ENCODE measurements around the gene WIPF2. TPM values are rescaled to one million over a fixed set of nuclear protein-coding genes. Genes with fewer than 3 reads are reported as not detected.

WIPF2 gene
- total and polyA plus RNA-seq, 2 experiments from 2014 or later: 9.2 TPM

DNA sequence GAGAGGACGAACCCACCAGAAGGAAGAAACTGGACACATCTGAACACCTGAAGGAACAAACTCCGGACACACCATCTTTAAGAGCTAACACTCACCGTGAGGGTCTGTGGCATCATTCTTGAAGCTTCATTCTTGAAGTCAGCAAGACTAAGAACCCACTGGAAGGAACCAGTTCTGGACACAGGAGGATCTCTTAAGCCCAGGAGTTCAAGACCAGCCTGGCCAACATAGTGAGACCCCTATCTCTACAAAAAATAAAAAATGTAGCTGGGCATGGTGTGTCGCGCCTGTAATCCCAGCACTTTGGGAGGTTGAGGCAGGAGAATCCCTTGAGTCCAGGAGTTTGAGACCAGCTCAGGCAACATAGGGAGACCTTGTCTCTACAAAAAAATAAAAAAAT, 20.5 kb upstream of the WIPF2 start:
- H3K79me2 ChIP-seq (replicated peaks; ENCODE audit: insufficient read depth): no peaks in the 10 kb centered on the region
- no peak overlapping the region for H3K4me3 ChIP-seq
- H2AFZ ChIP-seq: no peak overlapping the region
- no peaks in the 10 kb centered on the region for H3K4me1 ChIP-seq (ENCODE audit: insufficient read depth)
- no peaks in the 10 kb centered on the region for H4K20me1 ChIP-seq (replicated peaks; ENCODE audit: insufficient read depth)
- peaks cover 4% of the 10 kb centered on the region; the same call in 1 of the 3 replicates for H3K36me3 Mint-ChIP-seq (ENCODE audit: low read depth)
- no peaks in the 10 kb centered on the region for H3F3A ChIP-seq (replicated peaks; ENCODE audit: low read depth)
- TF ChIP-seq EZH2 (IDR thresholded peaks at IDR 0.05; ENCODE audit: low read depth, unreplicated experiment): no peak
- TF ChIP-seq, protein P1, sequence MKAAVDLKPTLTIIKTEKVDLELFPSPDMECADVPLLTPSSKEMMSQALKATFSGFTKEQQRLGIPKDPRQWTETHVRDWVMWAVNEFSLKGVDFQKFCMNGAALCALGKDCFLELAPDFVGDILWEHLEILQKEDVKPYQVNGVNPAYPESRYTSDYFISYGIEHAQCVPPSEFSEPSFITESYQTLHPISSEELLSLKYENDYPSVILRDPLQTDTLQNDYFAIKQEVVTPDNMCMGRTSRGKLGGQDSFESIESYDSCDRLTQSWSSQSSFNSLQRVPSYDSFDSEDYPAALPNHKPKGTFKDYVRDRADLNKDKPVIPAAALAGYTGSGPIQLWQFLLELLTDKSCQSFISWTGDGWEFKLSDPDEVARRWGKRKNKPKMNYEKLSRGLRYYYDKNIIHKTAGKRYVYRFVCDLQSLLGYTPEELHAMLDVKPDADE (IDR thresholded peaks at IDR 0.05): no peak
- TF ChIP-seq EZH2phosphoT487 (IDR thresholded peaks at IDR 0.05; ENCODE audit: unreplicated experiment): no peak
- TF ChIP-seq CREB1 (CRISPR knock-in tag; IDR thresholded peaks at IDR 0.05; ENCODE audit: low read depth): no peak
- TF ChIP-seq NANOG (IDR thresholded peaks at IDR 0.05; ENCODE audit: borderline replicate concordance): no peak
- TF ChIP-seq, protein P2, sequence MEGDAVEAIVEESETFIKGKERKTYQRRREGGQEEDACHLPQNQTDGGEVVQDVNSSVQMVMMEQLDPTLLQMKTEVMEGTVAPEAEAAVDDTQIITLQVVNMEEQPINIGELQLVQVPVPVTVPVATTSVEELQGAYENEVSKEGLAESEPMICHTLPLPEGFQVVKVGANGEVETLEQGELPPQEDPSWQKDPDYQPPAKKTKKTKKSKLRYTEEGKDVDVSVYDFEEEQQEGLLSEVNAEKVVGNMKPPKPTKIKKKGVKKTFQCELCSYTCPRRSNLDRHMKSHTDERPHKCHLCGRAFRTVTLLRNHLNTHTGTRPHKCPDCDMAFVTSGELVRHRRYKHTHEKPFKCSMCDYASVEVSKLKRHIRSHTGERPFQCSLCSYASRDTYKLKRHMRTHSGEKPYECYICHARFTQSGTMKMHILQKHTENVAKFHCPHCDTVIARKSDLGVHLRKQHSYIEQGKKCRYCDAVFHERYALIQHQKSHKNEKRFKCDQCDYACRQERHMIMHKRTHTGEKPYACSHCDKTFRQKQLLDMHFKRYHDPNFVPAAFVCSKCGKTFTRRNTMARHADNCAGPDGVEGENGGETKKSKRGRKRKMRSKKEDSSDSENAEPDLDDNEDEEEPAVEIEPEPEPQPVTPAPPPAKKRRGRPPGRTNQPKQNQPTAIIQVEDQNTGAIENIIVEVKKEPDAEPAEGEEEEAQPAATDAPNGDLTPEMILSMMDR (conservative IDR thresholded peaks at IDR 0.05; ENCODE audit: low read depth in 2 of 2): no peak
- TF ChIP-seq, protein P3, sequence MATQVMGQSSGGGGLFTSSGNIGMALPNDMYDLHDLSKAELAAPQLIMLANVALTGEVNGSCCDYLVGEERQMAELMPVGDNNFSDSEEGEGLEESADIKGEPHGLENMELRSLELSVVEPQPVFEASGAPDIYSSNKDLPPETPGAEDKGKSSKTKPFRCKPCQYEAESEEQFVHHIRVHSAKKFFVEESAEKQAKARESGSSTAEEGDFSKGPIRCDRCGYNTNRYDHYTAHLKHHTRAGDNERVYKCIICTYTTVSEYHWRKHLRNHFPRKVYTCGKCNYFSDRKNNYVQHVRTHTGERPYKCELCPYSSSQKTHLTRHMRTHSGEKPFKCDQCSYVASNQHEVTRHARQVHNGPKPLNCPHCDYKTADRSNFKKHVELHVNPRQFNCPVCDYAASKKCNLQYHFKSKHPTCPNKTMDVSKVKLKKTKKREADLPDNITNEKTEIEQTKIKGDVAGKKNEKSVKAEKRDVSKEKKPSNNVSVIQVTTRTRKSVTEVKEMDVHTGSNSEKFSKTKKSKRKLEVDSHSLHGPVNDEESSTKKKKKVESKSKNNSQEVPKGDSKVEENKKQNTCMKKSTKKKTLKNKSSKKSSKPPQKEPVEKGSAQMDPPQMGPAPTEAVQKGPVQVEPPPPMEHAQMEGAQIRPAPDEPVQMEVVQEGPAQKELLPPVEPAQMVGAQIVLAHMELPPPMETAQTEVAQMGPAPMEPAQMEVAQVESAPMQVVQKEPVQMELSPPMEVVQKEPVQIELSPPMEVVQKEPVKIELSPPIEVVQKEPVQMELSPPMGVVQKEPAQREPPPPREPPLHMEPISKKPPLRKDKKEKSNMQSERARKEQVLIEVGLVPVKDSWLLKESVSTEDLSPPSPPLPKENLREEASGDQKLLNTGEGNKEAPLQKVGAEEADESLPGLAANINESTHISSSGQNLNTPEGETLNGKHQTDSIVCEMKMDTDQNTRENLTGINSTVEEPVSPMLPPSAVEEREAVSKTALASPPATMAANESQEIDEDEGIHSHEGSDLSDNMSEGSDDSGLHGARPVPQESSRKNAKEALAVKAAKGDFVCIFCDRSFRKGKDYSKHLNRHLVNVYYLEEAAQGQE (IDR thresholded peaks at IDR 0.05; ENCODE audit: unreplicated experiment): no peak
- TF ChIP-seq ZNF114 (CRISPR knock-in tag; IDR thresholded peaks at IDR 0.05): no peak
- no peak for TF ChIP-seq JUNB (IDR thresholded peaks at IDR 0.05; ENCODE audit: unreplicated experiment)
- no peak for TF ChIP-seq STAT1 (IDR thresholded peaks at IDR 0.05; ENCODE audit: unreplicated experiment)
- TF ChIP-seq, protein P4, sequence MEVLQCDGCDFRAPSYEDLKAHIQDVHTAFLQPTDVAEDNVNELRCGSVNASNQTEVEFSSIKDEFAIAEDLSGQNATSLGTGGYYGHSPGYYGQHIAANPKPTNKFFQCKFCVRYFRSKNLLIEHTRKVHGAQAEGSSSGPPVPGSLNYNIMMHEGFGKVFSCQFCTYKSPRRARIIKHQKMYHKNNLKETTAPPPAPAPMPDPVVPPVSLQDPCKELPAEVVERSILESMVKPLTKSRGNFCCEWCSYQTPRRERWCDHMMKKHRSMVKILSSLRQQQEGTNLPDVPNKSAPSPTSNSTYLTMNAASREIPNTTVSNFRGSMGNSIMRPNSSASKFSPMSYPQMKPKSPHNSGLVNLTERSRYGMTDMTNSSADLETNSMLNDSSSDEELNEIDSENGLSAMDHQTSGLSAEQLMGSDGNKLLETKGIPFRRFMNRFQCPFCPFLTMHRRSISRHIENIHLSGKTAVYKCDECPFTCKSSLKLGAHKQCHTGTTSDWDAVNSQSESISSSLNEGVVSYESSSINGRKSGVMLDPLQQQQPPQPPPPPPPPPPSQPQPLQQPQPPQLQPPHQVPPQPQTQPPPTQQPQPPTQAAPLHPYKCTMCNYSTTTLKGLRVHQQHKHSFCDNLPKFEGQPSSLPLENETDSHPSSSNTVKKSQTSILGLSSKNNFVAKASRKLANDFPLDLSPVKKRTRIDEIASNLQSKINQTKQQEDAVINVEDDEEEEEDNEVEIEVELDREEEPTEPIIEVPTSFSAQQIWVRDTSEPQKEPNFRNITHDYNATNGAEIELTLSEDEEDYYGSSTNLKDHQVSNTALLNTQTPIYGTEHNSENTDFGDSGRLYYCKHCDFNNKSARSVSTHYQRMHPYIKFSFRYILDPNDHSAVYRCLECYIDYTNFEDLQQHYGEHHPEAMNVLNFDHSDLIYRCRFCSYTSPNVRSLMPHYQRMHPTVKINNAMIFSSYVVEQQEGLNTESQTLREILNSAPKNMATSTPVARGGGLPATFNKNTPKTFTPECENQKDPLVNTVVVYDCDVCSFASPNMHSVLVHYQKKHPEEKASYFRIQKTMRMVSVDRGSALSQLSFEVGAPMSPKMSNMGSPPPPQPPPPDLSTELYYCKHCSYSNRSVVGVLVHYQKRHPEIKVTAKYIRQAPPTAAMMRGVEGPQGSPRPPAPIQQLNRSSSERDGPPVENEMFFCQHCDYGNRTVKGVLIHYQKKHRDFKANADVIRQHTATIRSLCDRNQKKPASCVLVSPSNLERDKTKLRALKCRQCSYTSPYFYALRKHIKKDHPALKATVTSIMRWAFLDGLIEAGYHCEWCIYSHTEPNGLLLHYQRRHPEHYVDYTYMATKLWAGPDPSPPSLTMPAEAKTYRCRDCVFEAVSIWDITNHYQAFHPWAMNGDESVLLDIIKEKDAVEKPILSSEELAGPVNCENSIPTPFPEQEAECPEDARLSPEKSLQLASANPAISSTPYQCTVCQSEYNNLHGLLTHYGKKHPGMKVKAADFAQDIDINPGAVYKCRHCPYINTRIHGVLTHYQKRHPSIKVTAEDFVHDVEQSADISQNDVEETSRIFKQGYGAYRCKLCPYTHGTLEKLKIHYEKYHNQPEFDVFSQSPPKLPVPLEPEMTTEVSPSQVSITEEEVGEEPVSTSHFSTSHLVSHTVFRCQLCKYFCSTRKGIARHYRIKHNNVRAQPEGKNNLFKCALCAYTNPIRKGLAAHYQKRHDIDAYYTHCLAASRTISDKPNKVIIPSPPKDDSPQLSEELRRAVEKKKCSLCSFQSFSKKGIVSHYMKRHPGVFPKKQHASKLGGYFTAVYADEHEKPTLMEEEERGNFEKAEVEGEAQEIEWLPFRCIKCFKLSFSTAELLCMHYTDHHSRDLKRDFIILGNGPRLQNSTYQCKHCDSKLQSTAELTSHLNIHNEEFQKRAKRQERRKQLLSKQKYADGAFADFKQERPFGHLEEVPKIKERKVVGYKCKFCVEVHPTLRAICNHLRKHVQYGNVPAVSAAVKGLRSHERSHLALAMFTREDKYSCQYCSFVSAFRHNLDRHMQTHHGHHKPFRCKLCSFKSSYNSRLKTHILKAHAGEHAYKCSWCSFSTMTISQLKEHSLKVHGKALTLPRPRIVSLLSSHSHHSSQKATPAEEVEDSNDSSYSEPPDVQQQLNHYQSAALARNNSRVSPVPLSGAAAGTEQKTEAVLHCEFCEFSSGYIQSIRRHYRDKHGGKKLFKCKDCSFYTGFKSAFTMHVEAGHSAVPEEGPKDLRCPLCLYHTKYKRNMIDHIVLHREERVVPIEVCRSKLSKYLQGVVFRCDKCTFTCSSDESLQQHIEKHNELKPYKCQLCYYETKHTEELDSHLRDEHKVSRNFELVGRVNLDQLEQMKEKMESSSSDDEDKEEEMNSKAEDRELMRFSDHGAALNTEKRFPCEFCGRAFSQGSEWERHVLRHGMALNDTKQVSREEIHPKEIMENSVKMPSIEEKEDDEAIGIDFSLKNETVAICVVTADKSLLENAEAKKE (CRISPR knock-in tag; IDR thresholded peaks at IDR 0.05): no peak
- TF ChIP-seq ZNF331 (CRISPR knock-in tag; IDR thresholded peaks at IDR 0.05; ENCODE audit: low read depth): no peak
- TF ChIP-seq POLR2AphosphoS5 (IDR thresholded peaks at IDR 0.05; ENCODE audit: low read depth): no peak
- ATAC-seq (no peak), DNase-seq (ENCODE audit: low spot score) (no peak)
- no peaks in the 10 kb centered on the region for H3K9me2 ChIP-seq (ENCODE audit: insufficient read depth)
- H3K9me3 Mint-ChIP-seq: no peaks in the 10 kb centered on the region; the same call in 2 of the 3 replicates
- H3K36me3 ChIP-seq (ENCODE audit: insufficient read depth): no peaks in the 10 kb centered on the region
- no peaks in the 10 kb centered on the region for H3K27me3 ChIP-seq (ENCODE audit: insufficient read depth)
- no peak overlapping the region for H3K27ac ChIP-seq (ENCODE audit: low read depth)
- no peak overlapping the region for H3K4me2 ChIP-seq
- H3K4me1 Mint-ChIP-seq: peaks cover 10% of the 10 kb centered on the region
- H3K4me3 Mint-ChIP-seq: no peak overlapping the region
- no peak overlapping the region for H3K27ac Mint-ChIP-seq
- peaks cover 14% of the 10 kb centered on the region for H3K27me3 Mint-ChIP-seq (ENCODE audit: insufficient read depth, low read depth, poor library complexity)
